Glutamatergic neuron (in vitro differentiated cells): Measurements from ENCODE around the gene CYP4X1. TPM values are rescaled to one million over a fixed set of nuclear protein-coding genes. Genes with fewer than 3 reads are reported as not detected.
A peak's percentile ranks its signal among the peaks of the same experiment; 100 is the strongest.

Experiments used
- DNase-seq: peaks from one replicate; pipeline ENCODE4 v3.0.0; 2022
- H3K27ac Mint-ChIP-seq: one replicate; pipeline ENCODE4 v1.8.0; 2020; ENCODE audit warnings: mild to moderate bottlenecking, mixed read lengths, inconsistent platforms; ENCODE audit not compliant: unreplicated experiment
- H3K27me3 Mint-ChIP-seq: one replicate; pipeline ENCODE4 v1.8.0; 2020; ENCODE audit warnings: mild to moderate bottlenecking, moderate library complexity, mixed read lengths, inconsistent platforms; ENCODE audit not compliant: unreplicated experiment
- H3K36me3 Mint-ChIP-seq: one replicate; pipeline ENCODE4 v1.8.0; 2020; ENCODE audit warnings: mild to moderate bottlenecking, mixed read lengths, inconsistent platforms; ENCODE audit not compliant: unreplicated experiment
- H3K4me1 Mint-ChIP-seq: one replicate; pipeline ENCODE4 v1.8.0; 2020; ENCODE audit warnings: mild to moderate bottlenecking, low read depth, mixed read lengths, inconsistent platforms; ENCODE audit not compliant: unreplicated experiment
- H3K4me3 Mint-ChIP-seq: one replicate; pipeline ENCODE4 v1.8.0; 2020; ENCODE audit warnings: mild to moderate bottlenecking, mixed read lengths, inconsistent platforms; ENCODE audit not compliant: unreplicated experiment
- H3K9me3 Mint-ChIP-seq: one replicate; pipeline ENCODE4 v1.8.0; 2020; ENCODE audit warnings: mild to moderate bottlenecking, moderate library complexity, mixed read lengths, inconsistent platforms; ENCODE audit not compliant: unreplicated experiment
- total RNA-seq: library from RNA; stranded (reverse); fragmentation: NEBNext Ultra II Directional; extraction: Animal tissue kit (Norgen Biotek cat#: 25700); gene quantifications from one replicate; pipeline ENCODE4 v1.2.1, GENCODE V29; 2021; ENCODE audit not compliant: unreplicated experiment
- TF ChIP-seq, protein P1 (sequence below): fragments of 200-600 bp; sonication (generic); IDR thresholded peaks from one replicate; pipeline ENCODE4 v1.5.0; 2021; ENCODE audit not compliant: partially characterized antibody, unreplicated experiment

The CYP4X1 gene
- total RNA-seq, 1 donor from 2014 or later: 0.81 TPM

- no peak for DNase-seq
- no peaks in the 10 kb centered on the region for H3K36me3 Mint-ChIP-seq
- H3K4me1 Mint-ChIP-seq: no peaks in the 10 kb centered on the region
- TF ChIP-seq, protein P1, sequence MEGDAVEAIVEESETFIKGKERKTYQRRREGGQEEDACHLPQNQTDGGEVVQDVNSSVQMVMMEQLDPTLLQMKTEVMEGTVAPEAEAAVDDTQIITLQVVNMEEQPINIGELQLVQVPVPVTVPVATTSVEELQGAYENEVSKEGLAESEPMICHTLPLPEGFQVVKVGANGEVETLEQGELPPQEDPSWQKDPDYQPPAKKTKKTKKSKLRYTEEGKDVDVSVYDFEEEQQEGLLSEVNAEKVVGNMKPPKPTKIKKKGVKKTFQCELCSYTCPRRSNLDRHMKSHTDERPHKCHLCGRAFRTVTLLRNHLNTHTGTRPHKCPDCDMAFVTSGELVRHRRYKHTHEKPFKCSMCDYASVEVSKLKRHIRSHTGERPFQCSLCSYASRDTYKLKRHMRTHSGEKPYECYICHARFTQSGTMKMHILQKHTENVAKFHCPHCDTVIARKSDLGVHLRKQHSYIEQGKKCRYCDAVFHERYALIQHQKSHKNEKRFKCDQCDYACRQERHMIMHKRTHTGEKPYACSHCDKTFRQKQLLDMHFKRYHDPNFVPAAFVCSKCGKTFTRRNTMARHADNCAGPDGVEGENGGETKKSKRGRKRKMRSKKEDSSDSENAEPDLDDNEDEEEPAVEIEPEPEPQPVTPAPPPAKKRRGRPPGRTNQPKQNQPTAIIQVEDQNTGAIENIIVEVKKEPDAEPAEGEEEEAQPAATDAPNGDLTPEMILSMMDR: no peak
- H3K4me3 Mint-ChIP-seq: no peak overlapping the region
- no peak overlapping the region for H3K27ac Mint-ChIP-seq
- H3K9me3 Mint-ChIP-seq: no peaks in the 10 kb centered on the region
- H3K27me3 Mint-ChIP-seq: no peaks in the 10 kb centered on the region
Measured at GRCh38 chr1:47013293-47013692, 10.2 kb upstream of the CYP4X1 start.

DNA sequence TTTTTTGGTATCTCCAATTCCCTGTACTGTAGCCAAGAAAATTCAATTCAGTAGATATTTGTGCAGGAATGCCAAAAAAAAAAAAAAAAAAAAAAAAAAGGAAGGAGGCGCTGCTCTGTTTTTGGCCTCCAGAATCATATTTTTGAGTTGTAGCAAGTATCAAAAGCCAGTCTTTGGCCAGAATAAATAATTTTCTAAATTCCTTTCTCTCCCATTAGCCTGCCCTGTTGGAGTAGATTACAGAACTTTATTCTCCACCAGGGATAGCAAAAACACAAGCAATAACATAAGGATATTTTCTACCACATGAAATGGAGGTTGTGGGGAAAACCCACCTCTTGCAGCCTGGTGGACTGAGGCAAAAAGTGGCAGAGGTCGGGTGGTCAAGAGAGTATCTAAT is 2.4 kb upstream of the CYP4X1 start:
- H3K4me1 Mint-ChIP-seq: peaks cover 19% of the 10 kb centered on the region
- peaks cover 2% of the 10 kb centered on the region for H3K27me3 Mint-ChIP-seq
- H3K4me3 Mint-ChIP-seq: no peak overlapping the region
- no peaks in the 10 kb centered on the region for H3K36me3 Mint-ChIP-seq
- H3K27ac Mint-ChIP-seq: no peak overlapping the region
- TF ChIP-seq, protein P1: no peak
- DNase-seq: no peak
- H3K9me3 Mint-ChIP-seq: peaks cover 4% of the 10 kb centered on the region

DNA sequence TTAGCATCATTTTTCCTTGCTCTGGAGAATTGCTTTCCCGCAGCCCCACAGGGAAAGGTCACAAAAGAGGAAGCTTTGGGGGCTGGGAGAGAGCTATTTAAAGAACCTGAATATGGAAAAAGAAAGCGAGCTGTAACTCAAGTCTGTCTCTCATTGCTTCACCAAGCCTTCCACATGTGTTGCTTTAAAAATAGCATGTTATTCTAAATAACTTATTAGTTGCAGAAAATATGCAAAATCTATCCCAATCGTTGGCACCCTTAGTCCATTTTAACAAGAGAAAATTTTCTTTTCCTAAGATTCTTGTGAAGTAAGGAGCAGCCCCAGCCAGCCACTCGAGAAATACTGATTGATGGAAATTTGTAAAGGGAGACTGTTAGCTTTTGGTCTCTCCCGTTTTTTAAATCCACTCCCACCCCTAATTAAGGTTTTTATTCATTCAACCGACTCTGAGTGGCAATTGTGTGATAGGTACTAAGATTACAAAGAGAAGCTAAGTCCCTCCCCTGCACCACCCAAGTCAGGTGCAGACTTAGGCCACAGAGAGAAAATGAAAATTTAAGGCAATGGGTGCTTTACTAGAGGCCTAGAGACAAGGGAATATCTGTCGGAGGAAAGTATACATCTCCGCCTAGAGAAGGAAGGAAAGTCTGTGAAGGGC is 802 bp downstream of the CYP4X1 start:
- Mint-ChIP-seq H3K27me3 (peaks cover 2% of the 10 kb centered on the region), H3K9me3 (peaks cover 4% of the 10 kb centered on the region), H3K36me3 (no peaks in the 10 kb centered on the region), H3K4me1 (peaks cover 19% of the 10 kb centered on the region), H3K4me3 (peak overlapping the region; percentile 84), H3K27ac (peak overlapping the region; percentile 57)
- DNase-seq: no peak
- TF ChIP-seq, protein P1: no peak

- no peak overlapping the region for H3K27ac Mint-ChIP-seq
- no peaks in the 10 kb centered on the region for H3K36me3 Mint-ChIP-seq
- H3K9me3 Mint-ChIP-seq: no peaks in the 10 kb centered on the region
- no peaks in the 10 kb centered on the region for H3K27me3 Mint-ChIP-seq
- no peak overlapping the region for H3K4me3 Mint-ChIP-seq
- DNase-seq: no peak
- TF ChIP-seq, protein P1: no peak
- peaks cover 5% of the 10 kb centered on the region for H3K4me1 Mint-ChIP-seq
Measured at GRCh38 chr1:47030170-47030805, 6.8 kb downstream of the CYP4X1 start.

DNA sequence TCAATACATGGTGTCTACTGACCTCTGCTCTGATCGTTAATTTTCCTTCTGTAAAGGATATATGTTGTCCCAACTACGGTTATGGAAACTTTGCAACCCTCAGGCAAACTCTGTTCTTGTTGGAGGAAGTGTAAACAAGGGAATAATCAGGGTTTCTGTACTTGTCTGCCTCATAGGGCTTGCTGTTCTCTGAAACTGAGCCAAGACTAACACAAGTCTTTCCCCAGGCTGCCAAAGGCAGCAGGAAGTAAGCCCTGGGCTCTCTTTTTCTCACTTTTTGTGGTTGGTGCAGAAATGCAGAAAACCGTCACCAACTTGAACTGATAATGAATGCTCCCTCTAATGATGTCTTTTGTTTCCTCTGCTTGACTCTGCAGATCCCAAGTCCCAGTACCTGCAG is 7.6 kb downstream of the CYP4X1 start:
- TF ChIP-seq, protein P1: no peak
- H3K9me3 Mint-ChIP-seq: no peaks in the 10 kb centered on the region
- no peak overlapping the region for H3K27ac Mint-ChIP-seq
- no peaks in the 10 kb centered on the region for H3K36me3 Mint-ChIP-seq
- H3K27me3 Mint-ChIP-seq: no peaks in the 10 kb centered on the region
- H3K4me3 Mint-ChIP-seq: no peak overlapping the region
- DNase-seq: no peak
- H3K4me1 Mint-ChIP-seq: no peaks in the 10 kb centered on the region
